WI38 (cell line): Measurements from ENCODE around the gene GLRA3.

Source experiments
- H3K4me3 ChIP-seq: 2 replicates; pipeline ENCODE4 v1.5.1; 2011; ENCODE audit warnings: low read depth, mild to moderate bottlenecking, control low read depth, low read length
- CTCF ChIP-seq: IDR thresholded peaks from 2 replicates; pipeline ENCODE4 v1.5.1; 2012; ENCODE audit warnings: low read depth, mild to moderate bottlenecking, control low read depth, low read length

Gene GLRA3

DNA sequence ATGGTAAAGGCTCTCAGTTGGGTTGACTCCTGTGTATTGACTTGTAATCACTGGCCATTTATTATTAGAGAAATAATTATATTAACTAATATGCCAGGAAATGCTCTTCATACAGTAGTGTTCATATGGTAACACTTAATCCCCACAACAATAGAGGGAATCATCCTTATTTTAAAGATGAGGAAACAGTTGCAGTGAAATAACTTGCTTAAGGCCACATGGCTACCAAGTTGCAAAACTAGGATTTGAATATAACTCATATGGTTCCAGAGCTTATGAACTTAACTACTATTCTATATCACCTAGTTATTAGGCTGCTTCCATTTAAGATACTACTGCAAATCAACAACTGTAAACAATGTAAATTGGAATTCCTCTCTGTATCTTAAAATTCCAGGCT is 163.2 kb downstream of the GLRA3 start:
- no peak overlapping the region for H3K4me3 ChIP-seq
- TF ChIP-seq CTCF: no peak

DNA sequence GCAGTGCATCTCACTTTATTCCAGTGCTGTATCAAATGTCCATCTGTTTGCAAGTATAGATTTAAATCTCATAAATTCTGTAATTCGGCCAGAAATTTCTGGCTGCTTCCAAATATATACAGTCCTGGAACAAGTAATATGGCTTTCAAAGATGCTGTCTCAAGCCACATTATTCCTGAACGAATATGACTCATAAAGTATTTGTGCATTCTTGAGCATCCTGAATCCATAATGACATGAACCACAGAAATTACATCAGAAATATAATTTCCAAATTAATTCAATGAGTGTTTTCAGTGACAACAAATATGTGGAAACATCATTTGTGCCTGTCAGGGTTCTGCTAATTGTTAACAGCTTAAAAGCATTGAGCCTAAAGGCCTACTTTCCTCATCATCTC is 165.8 kb downstream of the GLRA3 start:
- no peak overlapping the region for H3K4me3 ChIP-seq
- no peak for TF ChIP-seq CTCF

DNA sequence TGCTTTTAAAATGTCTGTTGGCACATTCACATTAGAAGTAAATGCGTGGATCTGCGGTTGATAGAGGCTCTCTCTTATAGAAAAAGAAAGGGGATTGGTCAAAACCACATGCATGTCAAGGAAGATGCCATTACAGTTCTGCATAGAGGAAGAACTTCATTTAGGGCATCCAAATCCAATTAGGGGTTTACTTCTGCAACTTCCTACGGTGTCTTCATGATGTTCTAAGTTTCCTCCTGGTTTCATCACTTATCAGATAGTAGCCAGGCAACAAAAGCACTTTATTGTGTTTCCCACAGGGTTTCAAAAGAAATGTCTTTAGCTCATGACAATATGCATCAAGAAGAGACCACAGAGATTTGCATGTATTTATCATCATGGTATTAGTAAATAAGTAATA is 170.8 kb downstream of the GLRA3 start:
- TF ChIP-seq CTCF: no peak

DNA sequence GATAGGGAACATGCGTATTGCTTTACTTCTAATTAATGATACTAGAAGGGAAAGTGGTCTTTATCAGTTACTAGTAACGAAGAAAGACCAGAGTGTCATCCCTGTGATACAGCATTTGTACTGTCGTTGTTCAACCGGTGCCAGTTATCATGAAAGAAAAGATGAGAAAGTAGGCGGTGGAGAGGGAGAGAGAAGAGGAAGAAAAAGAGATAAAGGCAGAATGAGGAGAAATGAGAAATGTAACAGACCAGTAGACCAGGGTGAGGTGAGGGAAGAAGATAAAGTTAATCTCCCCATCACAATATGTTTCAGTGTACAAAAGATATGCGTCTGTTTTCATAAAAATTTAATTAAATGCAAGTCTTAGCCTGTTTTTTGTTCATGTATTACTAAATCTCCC is 171.6 kb downstream of the GLRA3 start:
- no peak overlapping the region for H3K4me3 ChIP-seq
- TF ChIP-seq CTCF: no peak

More for the DNA sequence above, 170.8 kb downstream of the GLRA3 start:
- no peak overlapping the region for H3K4me3 ChIP-seq

GRCh38 chr4:174654634-174655033 is 174.4 kb downstream of the GLRA3 start:
- no peak overlapping the region for H3K4me3 ChIP-seq
- no peak for TF ChIP-seq CTCF

- no peak overlapping the region for H3K4me3 ChIP-seq
- no peak for TF ChIP-seq CTCF
These were observed 178.2 kb downstream of the GLRA3 start for GRCh38 chr4:174650711-174651355.

- H3K4me3 ChIP-seq: no peak overlapping the region
- no peak for TF ChIP-seq CTCF
These were observed 180.2 kb downstream of the GLRA3 start for GRCh38 chr4:174648812-174649211.
